ENCODE data around the gene TRAF1. TPM values are rescaled to one million over a fixed set of nuclear protein-coding genes. Genes with fewer than 3 reads are reported as not detected.

The TRAF1 gene
- total RNA-seq, 2 experiments from 2014 or later = 97.1 to 102 TPM

- peaks cover 53% of the 10 kb centered on the region for H3K36me3 Mint-ChIP-seq
Measured at GRCh38 chr9:120904978-120905301, 21.7 kb downstream of the TRAF1 start.

GRCh38 chr9:120904061-120904977, 22.3 kb downstream of the TRAF1 start:
- H3K36me3 Mint-ChIP-seq = peaks cover 51% of the 10 kb centered on the region
- no peaks in the 10 kb centered on the region for H3K9me3 Mint-ChIP-seq
- H3K27ac Mint-ChIP-seq = peak overlapping the region; percentile 93
- no peaks in the 10 kb centered on the region for H3K27me3 Mint-ChIP-seq
- DNase-seq = peak; percentile 62
- ATAC-seq (ENCODE audit: low read depth) = peak; percentile 57
- peaks cover 77% of the 10 kb centered on the region for H3K4me1 Mint-ChIP-seq
- H3K4me3 Mint-ChIP-seq = peak overlapping the region; percentile 62
- POLR2A ChIA-PET = interaction anchor here (0.6 to 5.9 kb wide), 16 partner anchors 9 to 111 kb away, joined by 3 to 94 read pairs (median 6); partner anchors contain the start of genes FBXW2, PHF19 and TRAF1

More at GRCh38 chr9:120904978-120905301, 21.7 kb downstream of the TRAF1 start:
- H3K4me1 Mint-ChIP-seq = peaks cover 77% of the 10 kb centered on the region
- peak overlapping the region; percentile 93 for H3K27ac Mint-ChIP-seq
- no peaks in the 10 kb centered on the region for H3K9me3 Mint-ChIP-seq
- POLR2A ChIA-PET = interaction anchor here (0.6 to 5.9 kb wide), 13 partner anchors 9 to 68 kb away, joined by 3 to 94 read pairs (median 7); partner anchors contain the start of genes PHF19 and TRAF1
- peak overlapping the region; percentile 62 for H3K4me3 Mint-ChIP-seq
- DNase-seq (no peak), ATAC-seq (ENCODE audit: low read depth) (no peak)
- H3K27me3 Mint-ChIP-seq = no peaks in the 10 kb centered on the region

GRCh38 chr9:120902569-120903535, 23.7 kb downstream of the TRAF1 start:
- Mint-ChIP-seq H3K27ac (peak overlapping the region; percentile 93), H3K9me3 (no peaks in the 10 kb centered on the region), H3K36me3 (peaks cover 46% of the 10 kb centered on the region), H3K4me1 (peaks cover 82% of the 10 kb centered on the region), H3K27me3 (no peaks in the 10 kb centered on the region), H3K4me3 (peak overlapping the region; percentile 40)
- DNase-seq = no peak
- POLR2A ChIA-PET = interaction anchor here (1.0 to 5.9 kb wide), 9 partner anchors 8 to 110 kb away, joined by 3 to 94 read pairs (median 9); partner anchors contain the start of genes FBXW2, PHF19 and TRAF1
- ATAC-seq (ENCODE audit: low read depth) = no peak

DNA sequence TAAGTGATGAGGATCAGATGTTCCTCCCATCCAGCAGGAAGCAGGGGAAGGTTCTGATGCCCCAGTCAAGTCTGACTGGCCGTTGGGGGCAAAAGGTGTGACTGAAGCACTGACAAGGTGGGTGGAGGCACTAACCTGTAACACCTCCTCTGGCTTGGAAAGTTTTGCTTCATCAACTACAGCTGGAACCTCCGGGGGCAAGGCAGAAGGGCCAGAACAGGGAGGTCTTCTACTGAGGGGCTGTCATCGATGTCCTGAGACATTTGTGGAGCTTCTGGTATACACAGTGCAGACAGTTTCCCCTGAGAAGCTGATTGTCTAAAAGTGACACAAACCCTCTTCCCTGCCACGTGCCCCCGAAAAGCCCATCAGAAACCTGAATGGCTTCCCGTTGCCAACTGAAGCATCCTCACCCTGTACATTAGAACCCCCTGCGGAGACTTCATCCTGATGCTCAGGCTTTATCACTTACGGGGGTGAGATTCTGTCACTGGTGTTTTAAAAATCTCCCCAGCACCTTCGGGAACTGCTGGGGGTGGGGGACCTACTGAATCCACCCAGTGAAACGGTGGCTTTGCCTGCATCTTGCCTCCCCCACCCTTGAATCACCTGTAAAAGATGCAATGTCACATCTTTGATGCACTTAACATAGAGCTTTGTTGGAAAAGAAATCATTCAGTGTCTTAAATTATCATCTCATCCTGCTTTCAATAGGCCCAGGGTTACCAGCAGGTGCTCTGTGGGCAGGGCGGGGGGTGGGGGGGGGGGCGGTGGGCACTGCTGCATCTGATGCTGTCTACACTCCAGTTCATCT, 24.6 kb downstream of the TRAF1 start:
- DNase-seq (no peak), ATAC-seq (ENCODE audit: low read depth) (no peak)
- Mint-ChIP-seq H3K4me3 (peak overlapping the region; percentile 11), H3K27me3 (no peaks in the 10 kb centered on the region), H3K36me3 (peaks cover 38% of the 10 kb centered on the region), H3K9me3 (no peaks in the 10 kb centered on the region), H3K4me1 (peaks cover 81% of the 10 kb centered on the region), H3K27ac (peak overlapping the region; percentile 93)
- POLR2A ChIA-PET = interaction anchor here (1.0 to 5.9 kb wide), 8 partner anchors 9 to 25 kb away, joined by 3 to 94 read pairs (median 13); partner anchors contain the start of genes PHF19 and TRAF1

GRCh38 chr9:120900824-120901223, 25.8 kb downstream of the TRAF1 start:
- Mint-ChIP-seq H3K27me3 (no peaks in the 10 kb centered on the region), H3K27ac (peak overlapping the region; percentile 81), H3K4me1 (peaks cover 78% of the 10 kb centered on the region), H3K4me3 (no peak overlapping the region), H3K36me3 (peaks cover 34% of the 10 kb centered on the region), H3K9me3 (no peaks in the 10 kb centered on the region)
- ATAC-seq (ENCODE audit: low read depth) (no peak), DNase-seq (no peak)
- POLR2A ChIA-PET = interaction anchor here (0.9 to 5.9 kb wide), 7 partner anchors 10 to 33 kb away, joined by 3 to 94 read pairs (median 5); partner anchors contain the start of genes PHF19 and TRAF1

DNA sequence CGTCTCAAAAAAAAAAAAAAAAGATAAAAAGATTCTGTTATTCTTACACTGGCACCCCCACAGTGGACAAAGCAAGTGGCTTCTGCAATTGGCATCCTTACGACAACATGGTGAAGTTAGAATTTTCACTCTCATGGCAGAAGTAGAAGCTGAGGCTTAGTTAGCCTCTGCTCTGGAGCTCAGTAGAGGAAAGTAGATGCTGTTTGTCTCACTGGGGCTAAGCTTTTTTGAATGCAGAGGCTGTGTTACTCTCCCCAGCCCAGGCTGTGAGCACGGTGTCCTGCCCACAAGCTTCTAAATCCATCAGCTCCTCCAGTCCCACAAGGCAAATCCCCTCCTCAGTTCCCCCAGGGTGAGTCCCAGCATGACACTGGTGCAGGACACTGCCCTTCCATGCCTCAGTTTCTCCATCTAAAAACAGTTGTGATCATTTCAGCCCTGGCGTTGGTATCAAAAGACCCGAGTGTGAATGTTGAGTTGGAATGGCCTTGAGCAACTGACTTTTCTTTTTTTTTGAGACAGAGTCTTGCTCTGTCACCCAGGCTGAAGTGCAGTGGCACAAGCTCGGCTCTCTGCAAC, 27.0 kb downstream of the TRAF1 start:
- Mint-ChIP-seq H3K4me1 (peaks cover 69% of the 10 kb centered on the region), H3K36me3 (peaks cover 25% of the 10 kb centered on the region), H3K4me3 (no peak overlapping the region), H3K9me3 (no peaks in the 10 kb centered on the region), H3K27me3 (no peaks in the 10 kb centered on the region), H3K27ac (peak overlapping the region; percentile 71)
- no peak for DNase-seq
- ATAC-seq (ENCODE audit: low read depth) = no peak
- POLR2A ChIA-PET = interaction anchor here (0.6 to 5.0 kb wide), 7 partner anchors 13 to 112 kb away, joined by 3 to 49 read pairs (median 5); partner anchors contain the start of gene TRAF1

GRCh38 chr9:120898396-120898795, 28.2 kb downstream of the TRAF1 start:
- DNase-seq (no peak), ATAC-seq (ENCODE audit: low read depth) (no peak)
- Mint-ChIP-seq H3K27ac (peak overlapping the region; percentile 37), H3K9me3 (no peaks in the 10 kb centered on the region), H3K27me3 (no peaks in the 10 kb centered on the region), H3K4me3 (no peak overlapping the region), H3K4me1 (peaks cover 61% of the 10 kb centered on the region), H3K36me3 (peaks cover 20% of the 10 kb centered on the region)
- POLR2A ChIA-PET = interaction anchor here (0.6 to 5.0 kb wide), 7 partner anchors 14 to 38 kb away, joined by 3 to 49 read pairs (median 8); partner anchors contain the start of gene TRAF1

DNA sequence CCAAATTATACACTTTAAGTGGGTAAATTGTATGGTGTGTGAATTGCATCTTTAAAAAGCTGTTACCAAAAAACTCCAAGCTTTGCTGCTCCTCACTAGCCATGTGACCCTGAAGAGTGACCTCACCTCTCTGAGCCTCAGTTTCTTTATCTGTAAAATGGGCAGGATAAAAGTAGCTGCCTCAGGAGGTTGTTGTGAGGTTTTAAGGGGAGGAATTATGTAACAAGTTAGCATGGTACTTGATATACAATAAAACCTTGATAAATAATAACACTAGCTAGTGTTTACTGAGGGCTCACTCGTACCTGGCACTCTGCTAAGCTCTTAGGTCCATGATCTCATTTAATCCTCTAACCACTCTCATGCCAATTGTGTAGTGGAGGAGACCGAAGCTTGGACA, 30.6 kb downstream of the TRAF1 start:
- Mint-ChIP-seq H3K36me3 (peaks cover 15% of the 10 kb centered on the region), H3K27ac (peak overlapping the region; percentile 42), H3K27me3 (no peaks in the 10 kb centered on the region), H3K9me3 (no peaks in the 10 kb centered on the region), H3K4me3 (no peak overlapping the region), H3K4me1 (peaks cover 65% of the 10 kb centered on the region)
- DNase-seq (no peak), ATAC-seq (ENCODE audit: low read depth) (no peak)
- POLR2A ChIA-PET = interaction anchor here (0.7 to 5.0 kb wide), 14 partner anchors 8 to 178 kb away, joined by 3 to 49 read pairs (median 4); partner anchors contain the start of genes CNTRL, PHF19 and TRAF1

DNA sequence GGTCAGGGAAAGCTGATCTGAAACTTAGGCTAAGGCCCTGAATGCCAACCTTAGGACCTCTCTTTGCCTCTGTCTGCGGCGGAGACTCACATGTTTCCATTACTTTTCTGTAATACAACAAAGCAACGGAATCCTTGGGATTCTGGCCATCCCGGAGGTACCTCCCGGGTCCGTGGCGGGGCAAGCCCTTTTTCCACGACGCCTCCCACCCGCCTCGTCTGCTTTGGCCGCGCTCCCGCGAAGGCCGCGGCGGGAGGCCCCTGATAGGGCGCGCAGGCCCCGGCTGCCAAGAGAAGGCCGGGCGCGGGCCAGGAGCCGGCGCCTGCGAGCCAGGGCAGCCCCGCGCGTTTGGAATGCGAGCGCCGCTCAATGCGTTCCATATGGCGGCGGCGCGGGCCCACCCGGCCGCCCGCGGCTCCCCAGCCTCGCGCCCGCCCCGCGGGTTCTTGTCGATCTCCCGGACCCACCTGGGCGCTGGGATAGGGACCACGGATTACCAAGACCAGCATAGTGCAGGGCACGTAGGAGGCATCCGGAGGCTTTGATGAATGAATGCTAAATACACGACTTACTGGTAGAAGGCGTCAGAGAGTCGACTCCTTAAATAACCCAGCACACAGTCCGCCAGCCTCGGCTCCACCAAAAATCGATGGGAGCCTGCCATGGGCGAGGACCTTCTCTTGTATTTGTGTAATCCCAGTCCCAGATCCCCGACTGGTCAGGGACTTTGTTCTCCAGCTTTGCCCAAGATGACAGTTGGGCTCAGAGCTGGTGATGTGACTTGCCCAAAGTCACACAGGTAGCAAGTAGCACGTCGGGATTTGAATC, 32.1 kb downstream of the TRAF1 start:
- Mint-ChIP-seq H3K36me3 (peaks cover 7% of the 10 kb centered on the region), H3K27ac (peak overlapping the region; percentile 98), H3K9me3 (no peaks in the 10 kb centered on the region), H3K27me3 (no peaks in the 10 kb centered on the region), H3K4me1 (peaks cover 67% of the 10 kb centered on the region), H3K4me3 (no peak overlapping the region)
- DNase-seq (no peak), ATAC-seq (ENCODE audit: low read depth) (no peak)
- POLR2A ChIA-PET = interaction anchor here (0.7 to 7.0 kb wide), 13 partner anchors 9 to 230 kb away, joined by 3 to 210 read pairs (median 5); partner anchors contain the start of genes CNTRL, PHF19 and TRAF1

DNA sequence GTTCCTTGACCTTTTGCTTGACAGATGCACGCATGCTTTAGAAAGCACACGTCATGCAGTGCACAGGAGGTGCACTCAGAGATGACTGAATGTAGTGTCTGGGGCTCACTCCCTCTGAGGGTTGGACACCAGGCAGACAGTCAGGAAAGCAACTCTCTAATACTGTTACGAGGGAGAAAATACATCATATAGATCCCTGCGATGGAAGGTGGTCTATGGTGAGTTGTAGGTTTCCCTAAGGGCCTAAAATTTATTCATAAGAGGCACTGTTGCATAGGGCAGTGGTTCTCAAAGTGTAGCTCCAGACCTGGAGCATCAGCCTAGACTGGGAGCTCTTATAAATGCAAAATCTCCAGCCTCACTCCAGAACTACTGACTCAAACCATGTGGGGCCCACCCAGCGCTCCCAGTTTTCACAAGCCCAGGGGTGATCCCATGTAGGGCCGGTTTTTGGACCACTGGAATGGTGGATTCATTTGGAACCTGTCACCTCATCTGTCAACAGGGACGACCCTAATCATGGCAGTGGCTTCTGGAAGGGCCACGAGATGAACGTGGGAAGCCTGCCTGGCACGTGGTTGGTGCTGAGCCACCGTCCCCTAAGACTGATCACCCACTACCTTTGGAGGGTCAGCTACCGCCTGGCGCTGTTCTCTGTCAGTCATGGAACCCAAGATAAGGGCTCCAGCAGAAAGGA, 32.8 kb downstream of the TRAF1 start:
- ATAC-seq (ENCODE audit: low read depth) (no peak), DNase-seq (no peak)
- no peaks in the 10 kb centered on the region for H3K27me3 Mint-ChIP-seq
- H3K4me1 Mint-ChIP-seq = peaks cover 73% of the 10 kb centered on the region
- H3K27ac Mint-ChIP-seq = peak overlapping the region; percentile 98
- POLR2A ChIA-PET = interaction anchor here (0.7 to 7.0 kb wide), 7 partner anchors 9 to 38 kb away, joined by 3 to 210 read pairs (median 41); partner anchors contain the start of genes PHF19 and TRAF1
- peaks cover 7% of the 10 kb centered on the region for H3K36me3 Mint-ChIP-seq
- no peaks in the 10 kb centered on the region for H3K9me3 Mint-ChIP-seq
- H3K4me3 Mint-ChIP-seq = peak overlapping the region; percentile 79
